ENCODE measurements around the gene ZNF497.

Gene ZNF497

GRCh38 chr19:58356766-58357480 lies 5.6 kb downstream of the ZNF497 start:
- H3K9ac ChIP-seq (ENCODE audit: low read depth, low read length), result no peak overlapping the region
- H3K36me3 ChIP-seq (ENCODE audit: insufficient read depth, low read depth, low read length), result no peaks in the 10 kb centered on the region
- no peak overlapping the region for H3K27ac ChIP-seq (ENCODE audit: low read length)
- H3K9me3 ChIP-seq (ENCODE audit: insufficient read depth, low read depth, low read length), result no peaks in the 10 kb centered on the region
- H3K4me1 ChIP-seq (ENCODE audit: insufficient read depth, low read length), result no peaks in the 10 kb centered on the region
- no peak overlapping the region for H3K4me3 ChIP-seq (ENCODE audit: low read length)
- H3K27me3 ChIP-seq (ENCODE audit: insufficient read depth, low read length), result no peaks in the 10 kb centered on the region

GRCh38 chr19:58355908-58356765 lies 6.4 kb downstream of the ZNF497 start:
- H3K9ac ChIP-seq (ENCODE audit: low read depth, low read length), result no peak overlapping the region
- H3K27ac ChIP-seq (ENCODE audit: low read length), result no peak overlapping the region
- no peak overlapping the region for H3K4me3 ChIP-seq (ENCODE audit: low read length)

DNA sequence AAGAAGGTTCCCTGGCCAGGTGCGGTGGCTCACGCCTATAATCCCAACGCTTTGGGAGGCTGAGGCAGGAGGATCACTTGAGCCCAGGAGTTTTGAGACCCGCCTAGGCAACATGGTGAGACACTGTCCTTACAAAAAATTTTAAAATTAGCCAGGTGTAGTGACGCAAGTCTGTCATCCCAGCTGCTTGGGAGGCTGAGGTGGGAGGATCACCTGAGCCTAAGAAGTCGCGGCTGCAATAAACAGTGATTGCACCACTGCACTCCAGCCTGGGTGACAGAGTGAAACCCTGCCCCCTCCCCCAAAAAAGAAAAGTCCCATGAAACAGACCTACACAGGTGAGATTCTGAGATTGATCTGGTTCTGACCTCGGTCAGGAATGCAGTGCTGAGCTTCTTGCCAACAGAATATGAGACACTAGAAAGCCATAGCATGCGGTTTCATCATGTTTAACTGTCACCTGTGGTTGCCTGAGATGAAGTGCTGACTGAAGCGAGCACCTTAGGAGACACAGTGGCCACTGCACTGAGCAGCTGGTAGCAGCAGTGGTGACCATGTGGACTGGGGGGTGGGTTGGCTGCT lies 7.2 kb downstream of the ZNF497 start:
- H3K9me3 ChIP-seq (ENCODE audit: insufficient read depth, low read depth, low read length), result no peaks in the 10 kb centered on the region
- H3K9ac ChIP-seq (ENCODE audit: low read depth, low read length), result no peak overlapping the region
- no peaks in the 10 kb centered on the region for H3K4me1 ChIP-seq (ENCODE audit: insufficient read depth, low read length)

More at GRCh38 chr19:58355908-58356765, 6.4 kb downstream of the ZNF497 start:
- H3K36me3 ChIP-seq (ENCODE audit: insufficient read depth, low read depth, low read length), result no peaks in the 10 kb centered on the region
- H3K9me3 ChIP-seq (ENCODE audit: insufficient read depth, low read depth, low read length), result no peaks in the 10 kb centered on the region
- no peaks in the 10 kb centered on the region for H3K4me1 ChIP-seq (ENCODE audit: insufficient read depth, low read length)
- no peaks in the 10 kb centered on the region for H3K27me3 ChIP-seq (ENCODE audit: insufficient read depth, low read length)

DNA sequence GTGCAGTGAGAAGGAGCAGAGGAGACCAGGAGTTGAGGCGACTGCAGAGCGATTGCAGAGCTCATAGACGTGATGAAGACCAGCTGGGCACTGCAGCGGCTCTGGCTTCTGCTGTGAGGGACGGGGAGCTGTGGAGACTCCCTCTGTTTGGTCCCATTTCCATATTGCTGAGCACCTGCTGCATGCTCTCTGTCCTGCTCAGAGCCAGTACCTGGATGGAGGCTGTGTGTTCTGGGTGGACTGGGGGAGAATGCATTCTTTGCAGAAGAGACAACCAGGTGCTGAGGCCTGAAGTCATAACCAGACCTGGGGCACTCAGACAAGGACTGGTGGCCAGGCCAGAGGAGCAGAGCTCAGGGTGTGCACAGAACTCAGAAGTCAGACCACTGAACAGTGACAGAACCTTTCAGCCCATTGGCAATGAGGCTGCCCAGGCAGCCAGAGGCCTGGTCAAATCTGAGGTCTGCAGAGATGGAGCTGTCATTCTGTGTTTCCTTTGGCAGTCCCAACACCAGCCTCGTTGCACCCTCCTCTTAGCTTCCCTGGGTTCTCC lies 8.0 kb downstream of the ZNF497 start:
- Histone ChIP-seq H3K9me3 (ENCODE audit: insufficient read depth, low read depth, low read length) (no peaks in the 10 kb centered on the region), H3K36me3 (ENCODE audit: insufficient read depth, low read depth, low read length) (no peaks in the 10 kb centered on the region), H3K4me1 (ENCODE audit: insufficient read depth, low read length) (no peaks in the 10 kb centered on the region), H3K27ac (ENCODE audit: low read length) (no peak overlapping the region), H3K4me3 (ENCODE audit: low read length) (no peak overlapping the region), H3K9ac (ENCODE audit: low read depth, low read length) (no peak overlapping the region), H3K27me3 (ENCODE audit: insufficient read depth, low read length) (no peaks in the 10 kb centered on the region)

More for the DNA sequence above, 7.2 kb downstream of the ZNF497 start:
- Histone ChIP-seq H3K27ac (ENCODE audit: low read length) (no peak overlapping the region), H3K4me3 (ENCODE audit: low read length) (no peak overlapping the region), H3K27me3 (ENCODE audit: insufficient read depth, low read length) (no peaks in the 10 kb centered on the region), H3K36me3 (ENCODE audit: insufficient read depth, low read depth, low read length) (no peaks in the 10 kb centered on the region)

DNA sequence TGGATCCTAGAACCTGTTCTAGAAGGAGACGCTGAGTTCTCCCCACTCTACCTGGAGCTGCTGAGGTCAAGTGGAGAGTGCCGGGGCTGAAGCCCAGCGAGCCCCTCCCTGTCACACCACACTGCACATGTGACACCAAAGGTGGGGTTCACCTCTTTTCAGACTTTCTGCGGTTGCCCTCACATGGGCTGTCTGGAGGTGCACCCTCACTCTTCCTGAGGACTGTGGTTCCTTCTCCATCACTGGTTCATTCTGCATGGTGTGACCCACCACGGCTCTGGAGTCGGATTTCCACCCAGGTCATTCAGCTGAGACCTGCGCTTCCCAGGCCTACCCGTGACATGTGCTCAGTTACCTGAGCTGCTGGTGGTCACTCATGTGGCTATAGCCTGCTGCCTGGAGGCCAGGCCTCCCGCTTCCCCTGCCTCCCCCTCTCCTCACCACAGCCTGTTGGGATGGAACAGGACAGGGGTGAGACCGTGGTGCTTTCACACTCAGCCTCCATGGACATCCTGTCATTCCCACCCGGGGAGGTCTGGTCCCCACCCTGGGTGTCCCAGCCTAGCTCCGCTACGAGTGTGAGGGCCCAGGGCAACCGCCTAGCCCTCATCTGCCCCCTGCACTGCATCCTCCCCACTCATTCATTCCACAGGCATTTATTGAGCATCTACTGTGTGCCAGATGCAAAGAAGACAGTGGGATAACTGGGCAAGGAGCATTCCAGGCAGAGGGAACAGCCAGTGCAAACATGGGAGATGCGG lies 8.7 kb downstream of the ZNF497 start:
- Histone ChIP-seq H3K9ac (ENCODE audit: low read depth, low read length) (no peak overlapping the region), H3K4me1 (ENCODE audit: insufficient read depth, low read length) (no peaks in the 10 kb centered on the region), H3K27me3 (ENCODE audit: insufficient read depth, low read length) (no peaks in the 10 kb centered on the region), H3K27ac (ENCODE audit: low read length) (no peak overlapping the region), H3K9me3 (ENCODE audit: insufficient read depth, low read depth, low read length) (no peaks in the 10 kb centered on the region), H3K36me3 (ENCODE audit: insufficient read depth, low read depth, low read length) (no peaks in the 10 kb centered on the region), H3K4me3 (ENCODE audit: low read length) (no peak overlapping the region)

GRCh38 chr19:58352760-58353671 lies 9.5 kb downstream of the ZNF497 start, which contains the start of gene A1BG:
Gene A1BG (minus strand): TSS chr19:58353492. CDS start chr19:58353437, 55 bp downstream.
- Histone ChIP-seq H3K27me3 (ENCODE audit: insufficient read depth, low read length) (peaks cover 6% of the 10 kb centered on the region; the same call in 1 of the 2 replicates), H3K36me3 (ENCODE audit: insufficient read depth, low read depth, low read length) (no peaks in the 10 kb centered on the region), H3K27ac (ENCODE audit: low read length) (no peak within 1 kb of the TSS), H3K4me3 (ENCODE audit: low read length) (no peak within 1 kb of the TSS), H3K9ac (ENCODE audit: low read depth, low read length) (no peak within 1 kb of the TSS), H3K4me1 (ENCODE audit: insufficient read depth, low read length) (no peaks in the 10 kb centered on the region), H3K9me3 (ENCODE audit: insufficient read depth, low read depth, low read length) (no peaks in the 10 kb centered on the region)

GRCh38 chr19:58351990-58352755 lies 10.4 kb downstream of the ZNF497 start:
- H3K36me3 ChIP-seq (ENCODE audit: insufficient read depth, low read depth, low read length), result no peaks in the 10 kb centered on the region
- H3K4me1 ChIP-seq (ENCODE audit: insufficient read depth, low read length), result no peaks in the 10 kb centered on the region
- no peak overlapping the region for H3K9ac ChIP-seq (ENCODE audit: low read depth, low read length)
- H3K27me3 ChIP-seq (ENCODE audit: insufficient read depth, low read length), result peaks cover 8% of the 10 kb centered on the region; the same call in 1 of the 2 replicates
- H3K4me3 ChIP-seq (ENCODE audit: low read length), result no peak overlapping the region
- no peaks in the 10 kb centered on the region for H3K9me3 ChIP-seq (ENCODE audit: insufficient read depth, low read depth, low read length)
- no peak overlapping the region for H3K27ac ChIP-seq (ENCODE audit: low read length)

GRCh38 chr19:58351558-58351878 lies 11.0 kb downstream of the ZNF497 start:
- Histone ChIP-seq H3K9me3 (ENCODE audit: insufficient read depth, low read depth, low read length) (no peaks in the 10 kb centered on the region), H3K36me3 (ENCODE audit: insufficient read depth, low read depth, low read length) (no peaks in the 10 kb centered on the region), H3K4me1 (ENCODE audit: insufficient read depth, low read length) (no peaks in the 10 kb centered on the region), H3K4me3 (ENCODE audit: low read length) (no peak overlapping the region), H3K9ac (ENCODE audit: low read depth, low read length) (no peak overlapping the region), H3K27me3 (ENCODE audit: insufficient read depth, low read length) (peaks cover 15% of the 10 kb centered on the region), H3K27ac (ENCODE audit: low read length) (no peak overlapping the region)

- Histone ChIP-seq H3K9me3 (ENCODE audit: insufficient read depth, low read depth, low read length) (no peaks in the 10 kb centered on the region), H3K9ac (ENCODE audit: low read depth, low read length) (no peak overlapping the region), H3K36me3 (ENCODE audit: insufficient read depth, low read depth, low read length) (no peaks in the 10 kb centered on the region), H3K27ac (ENCODE audit: low read length) (no peak overlapping the region), H3K4me3 (ENCODE audit: low read length) (no peak overlapping the region), H3K4me1 (ENCODE audit: insufficient read depth, low read length) (no peaks in the 10 kb centered on the region), H3K27me3 (ENCODE audit: insufficient read depth, low read length) (peaks cover 20% of the 10 kb centered on the region)
Observed at GRCh38 chr19:58350871-58351557, 11.5 kb downstream of the ZNF497 start.
